Endothelial cell of umbilical vein (primary cell): ENCODE results near the gene PYGO2. TPM values are rescaled to one million over a fixed set of nuclear protein-coding genes. Genes with fewer than 3 reads are reported as not detected.

Experiments used
- BruUV-seq: library from RNA; stranded (reverse); fragments of 400-500 nt; replicated peaks from 2 replicates; lab custom pipeline; 2021; lab: Mats Ljungman, UMichigan
- CTCF ChIA-PET: fragments of 300-600, 350-600 bp; sonication (Branson Sonifier 250); formaldehyde crosslinking; loops from one replicate; lab custom pipeline; 2021; ENCODE audit warnings: antibody characterized with exemption, inconsistent platforms; lab: Charles Lee
- POLR2A ChIA-PET: fragments of 300-600, 350-600 bp; sonication (Branson Sonifier 250); formaldehyde crosslinking; loops from one replicate; lab custom pipeline; 2021; ENCODE audit warnings: antibody characterized with exemption, inconsistent platforms; lab: Charles Lee
- DNase-seq: peaks from one replicate; pipeline ENCODE4 v3.0.0-alpha.2; 2011; ENCODE audit warnings: low read depth, low spot score
- FAIRE-seq: peaks from 2 replicates; lab custom pipeline; 2011; peaks lifted over from hg19 to GRCh38; lab: Jason Lieb, UNC
- H2AFZ ChIP-seq: 2 replicates; pipeline ENCODE4 v1.6.0; 2012; ENCODE audit warnings: low read depth, low read length, control low read depth, inconsistent platforms
- H3K27ac ChIP-seq: 2 replicates; pipeline ENCODE4 v1.5.1; 2011; ENCODE audit warnings: low read depth, mild to moderate bottlenecking, control low read depth, low read length, moderate library complexity; ENCODE audit not compliant: insufficient read depth
- H3K27me3 ChIP-seq, 2 experiments: 2 replicates each; pipeline versions ENCODE4 v1.6.0 to v1.6.1; 2011; ENCODE audit warnings: low read length in 2 of 2, mixed read lengths in 1 of 2; ENCODE audit not compliant: control insufficient read depth in 2 of 2, insufficient read depth in 2 of 2
- H3K36me3 ChIP-seq, 2 experiments: 2 replicates in 1 of 2; 3 replicates in 1 of 2; pipeline ENCODE4 v1.5.1; 2011; ENCODE audit warnings: low read length in 2 of 2, mild to moderate bottlenecking in 1 of 2, moderate library complexity in 1 of 2; ENCODE audit not compliant: control insufficient read depth in 2 of 2, insufficient read depth in 2 of 2; ENCODE audit errors: extremely low read depth in 1 of 2
- H3K4me1 ChIP-seq: 3 replicates; pipeline ENCODE4 v1.5.1; 2011; ENCODE audit warnings: mild to moderate bottlenecking, low read length; ENCODE audit not compliant: control insufficient read depth, insufficient read depth; ENCODE audit errors: extremely low read depth
- H3K4me2 ChIP-seq: 2 replicates; pipeline ENCODE4 v1.6.1; 2011; ENCODE audit warnings: low read length, control low read depth, mixed read lengths; ENCODE audit not compliant: insufficient read depth
- H3K4me3 ChIP-seq, 3 experiments: fragments of 200-600 bp in 1 of 3; sonication (generic), shearing (Covaris generic) in 1 of 3; replicated peaks in 1 of 3; 2 replicates each; pipeline ENCODE4 v1.5.1; 2011 to 2016; ENCODE audit warnings: control low read depth in 3 of 3, low read length in 3 of 3, mild to moderate bottlenecking in 2 of 3, inconsistent platforms in 1 of 3, low read depth in 1 of 3, moderate library complexity in 1 of 3; ENCODE audit not compliant: insufficient read depth in 1 of 3
- H3K79me2 ChIP-seq: 2 replicates; pipeline ENCODE4 v1.6.0; 2012; ENCODE audit warnings: low read length, inconsistent platforms; ENCODE audit not compliant: control insufficient read depth, insufficient read depth
- H3K9ac ChIP-seq: replicated peaks from 2 replicates; pipeline ENCODE3; 2011; ENCODE audit warnings: low read length, control low read depth; ENCODE audit not compliant: insufficient read depth; ENCODE audit errors: extremely low read depth
- H3K9me1 ChIP-seq: replicated peaks from 3 replicates; pipeline ENCODE4 v1.6.0; 2011; ENCODE audit warnings: mild to moderate bottlenecking, low read length; ENCODE audit not compliant: control insufficient read depth, insufficient read depth; ENCODE audit errors: extremely low read depth
- H3K9me3 ChIP-seq: replicated peaks from 2 replicates; pipeline ENCODE4 v1.5.1; 2012; ENCODE audit warnings: low read length, inconsistent platforms; ENCODE audit not compliant: control insufficient read depth, insufficient read depth
- H4K20me1 ChIP-seq: replicated peaks from 2 replicates; pipeline ENCODE3; 2011; ENCODE audit warnings: mild to moderate bottlenecking, low read length; ENCODE audit not compliant: control insufficient read depth, insufficient read depth; ENCODE audit errors: extremely low read depth
- EZH2 ChIP-seq: IDR thresholded peaks from 2 replicates; pipeline ENCODE4 v1.6.1; 2012; ENCODE audit warnings: borderline replicate concordance, low read depth, mild to moderate bottlenecking, moderate library complexity, low read length, inconsistent platforms; ENCODE audit not compliant: severe bottlenecking
- FOS ChIP-seq: IDR thresholded peaks from 2 replicates; pipeline ENCODE4 v1.6.1; 2011; ENCODE audit warnings: mild to moderate bottlenecking, low read length, moderate library complexity, borderline replicate concordance; ENCODE audit not compliant: insufficient read depth
- GATA2 ChIP-seq: IDR thresholded peaks from 2 replicates; pipeline ENCODE4 v1.7.0; 2011; ENCODE audit warnings: low read depth, mild to moderate bottlenecking, moderate library complexity, mixed read lengths, low read length; ENCODE audit not compliant: insufficient read length, insufficient read depth
- JUN ChIP-seq: IDR thresholded peaks from 2 replicates; pipeline ENCODE4 v1.6.1; 2011; ENCODE audit warnings: borderline replicate concordance, low read depth; ENCODE audit not compliant: insufficient read length, insufficient read depth
- MYC ChIP-seq: IDR thresholded peaks from one replicate; pipeline ENCODE4 v1.6.1; 2011; ENCODE audit warnings: mild to moderate bottlenecking, low read depth, low read length
- POLR2A ChIP-seq: IDR thresholded peaks from 2 replicates; pipeline ENCODE4 v1.6.1; 2012; ENCODE audit warnings: low read depth, mild to moderate bottlenecking, control low read depth, low read length
- POLR2AphosphoS5 ChIP-seq: IDR thresholded peaks from 2 replicates; pipeline ENCODE4 v1.6.1; 2012; ENCODE audit warnings: low read depth, mild to moderate bottlenecking, control low read depth, low read length, moderate library complexity; ENCODE audit not compliant: insufficient read depth
- dilution Hi-C: fragments of 300-500 bp; cut with MboI; formaldehyde crosslinking; loops from one replicate; pipeline ENCODE4 v1.15.0; 2019; ENCODE audit warnings: low sequenced_read_pairs; ENCODE audit not compliant: extremely low pct_ligation_motif_present
- intact Hi-C: fragments of 100-400 bp; cut with micrococcal nuclease; formaldehyde crosslinking; loops from one replicate; pipeline ENCODE4 v1.10.0; 2022
- polyA plus RNA-seq, 4 experiments: library from polyadenylated mRNA; depleted of rRNA in 3 of 4; stranded (reverse) in 3 of 4; unstranded in 1 of 4; fragments of >200 nt; gene quantifications; 2 replicates each; pipeline versions ENCODE4 v1.2.1 to v1.2.3, GENCODE V29; 2011 to 2012; ENCODE audit warnings: missing spikeins in 1 of 4
- total RNA-seq: library from RNA; stranded (reverse); gene quantifications from 2 replicates; pipeline ENCODE4 v1.2.3, GENCODE V29; 2021
- TF ChIP-seq, protein P1 (sequence below): IDR thresholded peaks from 2 replicates; pipeline ENCODE4 v1.6.1; 2011; ENCODE audit not compliant: insufficient read depth, insufficient read length
- TF ChIP-seq, protein P2 (sequence below), 2 donors: IDR thresholded peaks; 1 replicate in 1 of 2; 2 replicates in 1 of 2; pipeline ENCODE4 v1.5.1; 2011; ENCODE audit warnings: low read length in 2 of 2, mild to moderate bottlenecking in 2 of 2, moderate library complexity in 2 of 2, control low read depth in 1 of 2, inconsistent platforms in 1 of 2, low read depth in 1 of 2; ENCODE audit not compliant: insufficient read depth in 1 of 2; ENCODE audit errors: extremely low read depth in 1 of 2

Gene PYGO2
- total and polyA plus RNA-seq, 2 donors (not counting 3 experiments of a cell fraction or from before 2014, with no cell fraction given): 19.3 to 21.5 TPM

- FAIRE-seq: no peak
- POLR2A ChIA-PET: interaction anchor here (1.0 kb wide), 1 partner anchor 16 kb away, joined by 3 read pairs; no protein-coding TSS in a partner anchor
Observed at GRCh38 chr1:154989195-154989860, 27.7 kb upstream of the PYGO2 start.

DNA sequence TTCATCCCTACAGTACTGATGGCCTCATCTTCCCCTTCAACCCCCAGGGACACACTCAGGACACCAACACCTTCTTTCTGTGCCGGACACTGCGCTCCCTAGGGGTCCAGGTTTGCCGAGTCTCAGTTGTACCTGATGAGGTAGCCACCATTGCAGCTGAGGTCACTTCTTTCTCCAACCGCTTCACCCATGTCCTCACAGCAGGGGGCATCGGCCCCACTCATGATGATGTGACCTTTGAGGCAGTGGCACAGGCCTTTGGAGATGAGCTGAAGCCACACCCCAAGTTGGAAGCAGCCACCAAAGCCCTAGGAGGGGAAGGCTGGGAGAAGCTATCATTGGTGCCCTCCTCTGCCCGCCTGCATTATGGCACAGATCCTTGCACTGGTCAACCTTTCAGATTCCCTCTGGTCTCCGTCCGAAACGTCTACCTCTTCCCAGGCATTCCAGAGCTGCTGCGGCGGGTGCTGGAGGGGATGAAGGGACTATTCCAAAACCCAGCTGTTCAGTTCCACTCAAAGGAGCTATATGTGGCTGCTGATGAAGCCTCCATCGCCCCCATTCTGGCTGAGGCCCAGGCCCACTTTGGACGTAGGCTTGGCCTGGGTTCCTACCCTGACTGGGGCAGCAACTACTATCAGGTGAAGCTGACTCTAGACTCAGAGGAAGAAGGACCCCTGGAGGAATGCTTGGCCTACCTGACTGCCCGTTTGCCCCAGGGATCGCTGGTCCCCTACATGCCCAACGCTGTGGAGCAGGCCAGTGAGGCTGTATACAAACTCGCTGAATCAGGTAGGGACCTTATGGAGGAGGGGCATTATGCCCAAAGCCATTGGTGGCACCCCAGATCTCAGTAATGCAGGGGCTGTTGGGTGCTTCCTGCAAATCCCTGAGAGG is 26.7 kb upstream of the PYGO2 start:
- BruUV-seq: no TSS peak
- DNase-seq (no peak), FAIRE-seq (no peak)
- Histone ChIP-seq H3K4me3 (no peak overlapping the region), H4K20me1 (no peaks in the 10 kb centered on the region), H2AFZ (no peak overlapping the region), H3K4me2 (no peak overlapping the region), H3K9me3 (no peaks in the 10 kb centered on the region), H3K27ac (no peak overlapping the region), H3K4me1 (peaks cover 7% of the 10 kb centered on the region), H3K9ac (no peak overlapping the region), H3K9me1 (no peaks in the 10 kb centered on the region), H3K27me3 (no peaks in the 10 kb centered on the region), H3K79me2 (peaks cover 18% of the 10 kb centered on the region), H3K36me3 (peaks cover 3 to 24% of the 10 kb centered on the region in 2 experiments)
- TF ChIP-seq EZH2 (no peak), POLR2AphosphoS5 (no peak), MYC (no peak), POLR2A (no peak), GATA2 (no peak), FOS (no peak), JUN (no peak)
- TF ChIP-seq, protein P1, sequence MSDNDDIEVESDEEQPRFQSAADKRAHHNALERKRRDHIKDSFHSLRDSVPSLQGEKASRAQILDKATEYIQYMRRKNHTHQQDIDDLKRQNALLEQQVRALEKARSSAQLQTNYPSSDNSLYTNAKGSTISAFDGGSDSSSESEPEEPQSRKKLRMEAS: no peak
- TF ChIP-seq, protein P2, sequence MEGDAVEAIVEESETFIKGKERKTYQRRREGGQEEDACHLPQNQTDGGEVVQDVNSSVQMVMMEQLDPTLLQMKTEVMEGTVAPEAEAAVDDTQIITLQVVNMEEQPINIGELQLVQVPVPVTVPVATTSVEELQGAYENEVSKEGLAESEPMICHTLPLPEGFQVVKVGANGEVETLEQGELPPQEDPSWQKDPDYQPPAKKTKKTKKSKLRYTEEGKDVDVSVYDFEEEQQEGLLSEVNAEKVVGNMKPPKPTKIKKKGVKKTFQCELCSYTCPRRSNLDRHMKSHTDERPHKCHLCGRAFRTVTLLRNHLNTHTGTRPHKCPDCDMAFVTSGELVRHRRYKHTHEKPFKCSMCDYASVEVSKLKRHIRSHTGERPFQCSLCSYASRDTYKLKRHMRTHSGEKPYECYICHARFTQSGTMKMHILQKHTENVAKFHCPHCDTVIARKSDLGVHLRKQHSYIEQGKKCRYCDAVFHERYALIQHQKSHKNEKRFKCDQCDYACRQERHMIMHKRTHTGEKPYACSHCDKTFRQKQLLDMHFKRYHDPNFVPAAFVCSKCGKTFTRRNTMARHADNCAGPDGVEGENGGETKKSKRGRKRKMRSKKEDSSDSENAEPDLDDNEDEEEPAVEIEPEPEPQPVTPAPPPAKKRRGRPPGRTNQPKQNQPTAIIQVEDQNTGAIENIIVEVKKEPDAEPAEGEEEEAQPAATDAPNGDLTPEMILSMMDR (IDR thresholded peaks at IDR 0.05; ENCODE audit: extremely low read depth in 1 of 2, insufficient read depth in 1 of 2, low read depth in 1 of 2, low read length in 2 of 2): no peak
- dilution Hi-C loops: no loop called here
- ChIA-PET POLR2A (interaction anchor here (1.0 kb wide), 1 partner anchor 15 kb away, joined by 3 read pairs; no protein-coding TSS in a partner anchor), CTCF (interaction anchor here (1.1 to 2.3 kb wide), 6 partner anchors 10 to 29 kb away, joined by 3 to 10 read pairs (median 5); partner anchors contain the start of genes CKS1B, PYGO2 and SHC1)
- intact Hi-C loops: no loop called here

More at GRCh38 chr1:154989195-154989860, 27.7 kb upstream of the PYGO2 start:
- no peak for DNase-seq
- Histone ChIP-seq H3K4me2 (no peak overlapping the region), H2AFZ (no peak overlapping the region), H3K4me3 (no peak overlapping the region), H3K27me3 (no peaks in the 10 kb centered on the region), H3K36me3 (peaks cover 3 to 24% of the 10 kb centered on the region in 2 experiments), H3K27ac (no peak overlapping the region), H3K79me2 (peaks cover 10% of the 10 kb centered on the region), H3K9me1 (no peaks in the 10 kb centered on the region), H3K4me1 (peaks cover 2% of the 10 kb centered on the region), H3K9ac (no peak overlapping the region), H4K20me1 (no peaks in the 10 kb centered on the region), H3K9me3 (no peaks in the 10 kb centered on the region)
- no TSS peak for BruUV-seq
- intact Hi-C loops (no loop called here), dilution Hi-C loops (no loop called here)
- CTCF ChIA-PET: interaction anchor here (1.1 kb wide), 1 partner anchor 10 kb away, joined by 3 read pairs; no protein-coding TSS in a partner anchor
- TF ChIP-seq, protein P1: no peak
- TF ChIP-seq MYC: no peak
- peak; percentile 22 for TF ChIP-seq POLR2A
